Measurements from ENCODE around the gene ADAMTS2.

The ADAMTS2 gene

DNA sequence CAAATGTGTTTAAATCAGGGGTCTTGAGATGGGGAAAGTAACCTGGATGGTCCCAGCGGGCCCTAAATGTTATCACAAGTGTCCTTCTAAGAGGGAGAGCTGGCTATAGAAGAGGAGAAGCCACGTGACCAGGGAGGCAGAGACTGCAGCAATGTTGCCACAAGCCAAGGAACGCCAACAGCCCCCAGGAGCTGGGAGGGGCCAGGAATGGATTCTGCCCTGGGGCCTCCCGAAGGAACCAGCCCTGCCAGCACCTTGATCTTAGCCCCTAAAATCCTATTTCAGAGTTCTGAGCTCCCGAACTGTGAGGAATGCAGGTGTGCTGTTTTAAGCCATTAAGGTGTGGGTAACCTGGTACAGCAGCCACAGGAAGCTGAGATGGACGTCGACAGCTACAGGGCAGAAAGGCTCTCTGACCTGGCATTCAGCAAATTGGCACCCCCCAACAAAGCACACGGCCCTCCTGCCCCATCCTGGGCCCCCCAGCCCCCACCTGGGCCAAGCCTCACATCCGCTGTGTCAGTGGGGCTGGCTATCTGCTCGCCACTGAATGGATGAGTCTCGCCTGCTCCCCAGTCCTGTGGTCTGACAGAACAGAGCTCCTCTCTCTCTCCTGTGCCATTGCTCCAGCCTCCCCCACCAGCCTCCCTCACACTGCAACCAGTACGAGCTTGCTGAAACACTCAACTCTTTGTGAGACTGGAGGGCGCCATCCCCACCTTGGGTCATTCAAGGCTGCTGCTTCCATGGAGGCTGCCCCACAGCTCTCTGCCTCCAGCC is 78.8 kb downstream of the ADAMTS2 start:
- DNase-seq (ENCODE audit: low read depth in 2 of 2), result no peak

DNA sequence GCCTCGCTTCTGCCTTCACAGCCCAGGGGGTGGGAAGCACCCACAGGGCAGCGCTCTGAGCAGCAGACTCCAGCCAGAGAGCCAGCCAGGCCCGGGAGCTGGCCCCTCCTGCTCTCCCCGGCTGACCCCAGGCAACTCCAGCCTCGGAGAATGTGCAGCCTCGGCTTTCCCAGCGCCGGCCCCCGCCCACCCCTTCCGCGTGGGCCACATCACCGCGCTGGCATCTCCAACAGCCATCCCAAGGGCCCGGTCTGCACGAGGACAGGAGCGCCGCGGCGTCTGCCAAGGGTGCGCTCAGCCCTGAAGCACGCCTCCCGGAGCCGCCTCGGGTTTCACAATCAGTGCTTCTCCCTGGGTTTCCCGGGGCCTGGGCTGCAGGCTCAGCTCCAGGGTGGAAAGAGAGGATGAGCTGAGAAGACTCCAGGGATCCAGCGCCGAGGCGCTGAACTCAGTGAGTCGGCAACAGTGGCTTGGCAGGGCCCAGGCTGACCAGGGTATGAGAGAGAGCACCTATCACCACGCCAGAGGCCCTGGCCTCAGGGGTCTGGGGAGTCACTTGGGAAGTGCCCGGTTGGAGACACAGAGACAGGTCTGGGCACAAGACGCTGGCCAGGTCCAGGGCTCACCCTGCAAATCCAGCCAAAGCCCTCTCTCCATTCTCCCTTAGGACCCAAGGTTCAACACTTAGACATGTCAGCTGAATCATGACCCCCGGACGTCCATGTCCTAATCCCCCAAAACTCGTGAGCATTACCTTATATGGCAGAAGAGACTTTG is 79.6 kb downstream of the ADAMTS2 start:
- DNase-seq (ENCODE audit: low read depth in 2 of 2), result no peak

DNA sequence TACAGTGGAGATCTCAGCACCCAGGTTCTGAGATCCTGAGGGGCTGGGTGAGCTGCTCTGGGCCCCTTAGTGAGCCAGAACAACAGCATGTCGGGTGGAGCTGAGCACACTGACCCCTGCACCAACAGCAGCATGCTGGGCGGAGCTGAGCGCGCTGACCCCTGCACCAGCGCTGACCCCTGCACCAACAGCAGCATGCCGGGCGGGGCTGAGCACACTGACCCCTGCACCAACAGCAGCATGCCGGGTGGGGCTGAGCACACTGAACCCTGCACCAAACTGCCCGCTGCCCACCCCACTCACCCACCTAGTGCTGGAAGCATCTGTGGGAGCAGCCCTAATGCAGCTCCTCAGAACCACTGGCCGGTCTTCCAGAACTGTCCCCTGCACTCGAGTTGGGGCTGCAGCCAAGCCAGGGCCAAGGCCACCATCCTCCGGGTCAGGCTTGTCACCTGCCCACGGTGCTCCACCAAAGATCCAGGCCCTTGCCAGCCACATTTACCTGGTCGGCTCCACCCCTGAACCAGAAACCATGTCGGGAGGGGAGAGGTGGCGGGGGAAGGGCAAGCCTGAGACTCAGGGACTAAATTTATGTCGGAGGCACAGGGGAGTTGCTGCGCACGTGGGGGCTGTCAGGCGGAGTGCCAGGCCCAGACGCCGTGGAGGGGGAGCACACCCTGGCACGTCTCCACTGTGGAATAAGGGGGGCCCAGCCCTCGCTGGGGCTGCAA is 80.3 kb downstream of the ADAMTS2 start:
- no peak for DNase-seq (ENCODE audit: low read depth in 2 of 2)

DNA sequence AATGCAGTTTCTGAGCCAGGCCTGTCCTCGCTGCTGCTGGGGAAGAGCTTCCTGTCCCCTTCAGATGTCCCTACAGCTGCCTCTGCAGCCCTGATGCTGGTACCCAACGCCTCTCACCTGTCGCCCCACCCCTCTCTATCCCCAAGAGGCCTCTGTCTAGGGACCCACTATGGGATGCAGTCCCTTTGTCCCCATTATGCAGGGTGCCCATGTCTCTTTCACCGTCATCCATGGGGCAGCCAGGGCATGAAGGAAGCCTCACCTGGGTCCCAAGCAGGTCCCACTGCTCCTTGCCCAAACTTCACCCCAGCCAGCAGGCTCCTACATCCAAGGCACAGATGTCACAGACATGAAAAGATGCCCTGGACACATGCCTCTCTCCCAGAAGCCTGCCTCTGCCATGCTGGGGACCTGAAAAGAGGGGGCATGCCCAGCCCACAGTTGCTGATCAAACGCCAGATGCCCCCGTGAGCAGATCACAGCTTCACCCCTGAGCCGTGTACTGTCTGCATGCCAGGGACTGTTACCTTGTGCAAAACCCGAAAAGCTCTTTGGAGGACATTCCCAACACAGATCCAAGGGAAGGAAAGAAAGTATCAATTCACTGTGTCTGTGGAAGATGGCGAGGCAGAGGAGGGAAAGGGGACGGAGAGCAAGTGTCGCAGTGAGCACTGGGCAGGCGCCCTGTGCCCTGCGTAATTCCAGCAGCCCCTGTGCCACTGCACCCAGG is 81.0 kb downstream of the ADAMTS2 start:
- DNase-seq (ENCODE audit: low read depth in 2 of 2), result no peak

DNA sequence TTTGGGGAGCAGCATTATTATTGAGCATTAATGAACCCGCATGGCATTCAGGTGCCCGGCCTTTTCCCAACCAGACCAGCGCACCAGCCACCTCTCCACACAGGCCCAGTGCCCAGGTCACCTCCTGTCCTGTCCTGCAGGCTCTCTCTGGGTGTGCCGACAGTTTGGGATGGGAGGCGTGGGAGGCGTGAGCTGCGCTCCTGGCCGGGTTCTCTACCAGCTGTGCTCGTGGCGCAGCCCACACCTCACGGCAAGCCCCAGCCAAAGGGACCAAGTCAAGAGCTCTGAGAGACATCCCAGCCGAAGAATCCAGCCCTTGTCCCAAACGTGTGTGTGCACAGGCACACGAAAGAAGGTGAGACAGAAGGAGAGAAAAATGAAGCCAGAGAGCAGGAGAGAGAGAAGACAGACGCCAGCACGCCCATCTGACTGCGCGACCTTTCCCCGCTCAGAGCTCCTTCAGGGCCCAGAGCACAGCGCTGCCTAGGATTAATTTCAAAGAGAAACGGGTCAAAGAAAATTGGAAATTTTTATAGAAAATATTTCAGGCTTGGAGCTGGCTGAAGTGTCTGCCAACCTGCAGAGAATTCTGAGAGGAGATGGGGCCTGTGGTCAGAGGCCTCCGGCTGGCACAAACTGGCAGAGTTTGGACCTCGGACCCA is 81.7 kb downstream of the ADAMTS2 start:
- no peak for DNase-seq (ENCODE audit: low read depth in 2 of 2)

DNA sequence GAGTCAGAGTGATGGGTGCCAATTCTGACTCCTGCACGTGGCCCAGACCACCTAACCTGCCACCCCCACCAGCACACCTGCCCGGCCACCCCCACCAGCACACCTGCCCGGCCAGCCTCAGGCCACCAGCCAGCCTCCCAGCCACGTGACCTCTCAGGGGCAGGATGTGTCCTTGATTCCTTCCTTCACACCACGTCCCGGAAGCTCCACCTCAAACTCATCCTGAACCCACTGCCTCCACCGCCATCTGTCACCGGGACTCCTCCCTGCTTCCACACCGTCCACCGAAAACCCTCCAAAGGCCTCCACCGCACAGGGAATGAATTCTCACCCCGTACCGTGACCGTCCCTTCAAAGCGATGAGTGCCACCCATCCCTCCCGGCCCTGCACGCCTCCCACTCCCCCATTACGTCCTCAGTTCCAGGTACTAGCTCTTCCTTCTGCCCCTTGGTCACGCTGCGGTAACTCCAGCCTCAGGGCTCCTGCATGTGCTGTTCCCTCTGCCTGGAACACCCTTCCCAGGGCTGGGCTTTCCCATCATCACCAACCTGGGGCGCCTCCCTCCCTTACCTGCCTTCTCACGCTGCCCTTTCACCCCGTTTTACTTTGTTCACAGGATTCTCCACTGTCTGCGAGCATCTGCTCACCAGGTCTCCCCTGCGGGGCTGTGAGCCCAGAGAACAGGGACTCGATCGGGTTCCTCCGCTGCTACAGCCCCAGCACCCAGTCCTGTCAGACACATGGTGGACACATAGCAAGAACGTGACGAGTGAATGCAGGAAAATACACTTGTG is 82.9 kb downstream of the ADAMTS2 start:
- no peak for DNase-seq (ENCODE audit: low read depth in 2 of 2)

DNA sequence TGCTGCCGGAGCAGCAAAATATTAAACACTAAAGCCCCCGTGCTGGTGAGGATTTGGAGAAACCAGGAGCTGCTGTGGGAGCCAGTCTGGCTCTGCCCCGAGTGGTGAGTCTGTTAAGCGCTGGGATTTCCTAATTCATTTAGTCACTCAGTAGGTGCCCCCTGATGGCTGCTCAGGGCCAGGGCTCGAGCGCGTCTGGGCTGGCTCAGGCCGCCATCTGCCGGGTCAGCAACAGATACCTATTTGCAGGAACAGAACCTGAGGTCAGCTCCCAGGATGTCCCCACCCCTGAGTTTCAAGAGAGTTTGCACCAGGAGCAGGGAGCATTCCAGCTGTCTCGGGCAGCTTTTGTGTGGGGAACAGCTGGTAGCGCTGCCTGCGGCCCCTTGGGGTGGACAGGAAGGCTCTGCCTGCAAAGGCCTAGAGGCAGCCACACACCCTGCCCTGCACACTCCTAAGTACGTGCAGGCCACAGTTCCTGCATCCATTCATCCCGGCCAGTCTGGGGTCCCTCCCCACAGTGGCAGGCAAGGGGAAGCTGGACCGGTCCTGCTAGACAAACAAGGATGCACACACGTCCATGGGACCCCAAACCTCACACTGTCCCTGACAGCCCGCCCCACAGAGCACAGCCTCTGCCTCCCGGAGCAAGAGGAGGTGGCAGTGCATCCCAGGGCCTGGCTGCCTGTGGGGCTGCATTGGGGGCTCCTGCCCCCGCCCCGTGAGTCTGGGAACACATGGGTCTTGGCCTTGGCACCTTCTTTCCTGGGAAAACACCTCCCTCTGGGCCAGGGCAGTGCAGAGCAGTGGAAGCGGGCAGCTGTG is 83.7 kb downstream of the ADAMTS2 start:
- no peak for DNase-seq (ENCODE audit: low read depth in 2 of 2)

DNA sequence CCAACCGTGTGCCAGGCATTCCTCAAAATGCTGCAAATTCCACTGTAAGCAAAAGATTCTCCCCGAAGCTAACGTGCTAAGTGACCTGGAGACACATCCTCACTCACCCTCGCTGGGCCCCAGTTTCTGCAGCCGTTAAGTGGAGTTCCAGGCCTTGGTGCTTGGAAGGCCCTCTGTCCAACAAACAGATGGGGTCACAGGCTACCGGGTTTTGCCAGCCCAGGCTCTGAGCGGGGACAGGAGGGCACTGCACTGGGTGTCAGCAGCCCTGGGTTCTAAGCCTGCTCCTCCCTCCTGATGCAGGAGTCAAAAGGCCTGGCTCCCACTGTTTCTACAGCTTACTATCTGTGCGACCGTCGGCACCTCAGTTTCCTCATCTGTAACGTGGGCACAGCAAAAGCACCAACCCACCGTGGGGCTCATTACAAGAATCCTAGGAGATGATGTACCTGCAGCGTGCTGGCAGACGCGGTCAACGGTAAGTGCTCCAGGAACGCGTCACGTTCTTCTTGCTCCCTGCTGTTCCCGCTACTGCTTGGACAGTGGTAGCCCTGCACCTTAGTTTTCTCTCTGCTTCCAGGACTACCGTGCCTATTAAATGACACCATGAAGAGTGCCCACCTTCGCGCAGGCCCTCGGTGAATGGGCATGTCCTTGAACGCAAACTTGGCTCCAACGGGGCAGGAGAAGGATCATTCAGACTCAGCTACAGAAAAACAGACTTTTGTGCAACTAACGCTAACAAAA is 84.8 kb downstream of the ADAMTS2 start:
- DNase-seq (ENCODE audit: low read depth in 2 of 2), result no peak

DNA sequence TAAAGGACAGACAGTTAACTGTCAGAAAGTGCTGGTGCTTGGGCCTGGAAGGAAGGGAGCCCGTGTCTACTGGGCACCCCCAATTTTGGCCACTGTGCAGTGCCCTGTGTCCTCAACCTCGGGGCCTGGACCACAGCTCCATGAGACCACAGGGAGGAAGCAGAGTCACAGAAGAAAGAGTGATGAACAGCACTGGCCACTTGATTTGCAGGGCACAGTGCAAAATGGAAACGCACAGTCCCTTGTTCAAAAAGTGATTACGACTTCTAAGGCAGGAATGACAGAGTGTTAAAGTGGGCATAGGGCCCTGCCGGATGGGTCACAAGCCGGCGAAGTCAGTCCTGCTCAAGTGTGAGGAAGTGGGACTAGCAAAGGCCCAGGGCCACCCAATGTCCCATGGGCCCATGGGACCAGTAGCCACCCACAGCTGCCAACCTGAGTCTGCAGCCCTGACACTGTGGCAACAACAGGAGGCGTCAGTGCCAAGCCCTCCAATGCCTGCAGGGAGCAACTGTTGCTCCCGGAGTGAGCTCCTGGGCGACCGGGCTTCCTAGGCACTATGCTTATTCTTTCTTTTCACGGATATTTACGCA is 85.4 kb downstream of the ADAMTS2 start:
- DNase-seq (ENCODE audit: low read depth in 2 of 2), result no peak

DNA sequence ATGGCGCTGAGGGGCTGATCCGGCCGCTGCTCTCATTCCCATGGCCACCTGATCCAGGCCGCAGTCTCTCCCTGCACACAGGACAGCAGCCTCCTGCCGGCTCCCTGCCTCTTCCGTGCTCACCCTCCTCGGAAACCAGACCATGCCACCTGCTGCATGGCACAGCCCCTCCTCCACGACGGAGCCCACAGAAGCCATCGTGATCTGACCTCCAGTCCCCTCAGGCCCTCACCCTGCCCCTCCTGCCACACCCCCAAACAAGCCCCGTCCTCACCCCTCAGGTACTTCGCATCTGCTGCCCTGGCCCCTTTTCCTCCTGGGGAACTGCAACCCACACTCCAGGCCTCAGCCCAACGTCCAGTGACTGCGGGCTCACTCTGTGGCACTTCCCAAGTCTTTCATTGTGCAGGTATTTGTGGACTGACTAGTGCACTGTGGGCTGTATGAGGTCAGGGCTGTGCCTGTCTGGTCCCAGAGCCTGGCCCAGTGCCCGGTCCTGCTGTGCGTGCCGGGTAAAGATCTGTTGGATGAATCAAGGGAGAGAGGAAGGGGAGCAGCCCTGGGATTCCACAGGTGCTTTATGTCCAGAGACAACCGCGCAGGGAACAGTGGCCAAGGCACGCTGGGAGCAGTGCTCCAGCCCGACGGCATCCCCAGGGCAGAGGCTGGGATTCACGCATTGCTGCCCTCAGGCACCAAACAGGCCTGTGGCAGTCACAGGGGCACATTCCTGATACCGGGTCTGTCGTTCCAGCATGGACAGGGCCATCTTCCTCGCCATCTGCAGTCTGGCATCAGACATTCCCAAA is 86.1 kb downstream of the ADAMTS2 start:
- DNase-seq (ENCODE audit: low read depth in 2 of 2), result no peak

DNA sequence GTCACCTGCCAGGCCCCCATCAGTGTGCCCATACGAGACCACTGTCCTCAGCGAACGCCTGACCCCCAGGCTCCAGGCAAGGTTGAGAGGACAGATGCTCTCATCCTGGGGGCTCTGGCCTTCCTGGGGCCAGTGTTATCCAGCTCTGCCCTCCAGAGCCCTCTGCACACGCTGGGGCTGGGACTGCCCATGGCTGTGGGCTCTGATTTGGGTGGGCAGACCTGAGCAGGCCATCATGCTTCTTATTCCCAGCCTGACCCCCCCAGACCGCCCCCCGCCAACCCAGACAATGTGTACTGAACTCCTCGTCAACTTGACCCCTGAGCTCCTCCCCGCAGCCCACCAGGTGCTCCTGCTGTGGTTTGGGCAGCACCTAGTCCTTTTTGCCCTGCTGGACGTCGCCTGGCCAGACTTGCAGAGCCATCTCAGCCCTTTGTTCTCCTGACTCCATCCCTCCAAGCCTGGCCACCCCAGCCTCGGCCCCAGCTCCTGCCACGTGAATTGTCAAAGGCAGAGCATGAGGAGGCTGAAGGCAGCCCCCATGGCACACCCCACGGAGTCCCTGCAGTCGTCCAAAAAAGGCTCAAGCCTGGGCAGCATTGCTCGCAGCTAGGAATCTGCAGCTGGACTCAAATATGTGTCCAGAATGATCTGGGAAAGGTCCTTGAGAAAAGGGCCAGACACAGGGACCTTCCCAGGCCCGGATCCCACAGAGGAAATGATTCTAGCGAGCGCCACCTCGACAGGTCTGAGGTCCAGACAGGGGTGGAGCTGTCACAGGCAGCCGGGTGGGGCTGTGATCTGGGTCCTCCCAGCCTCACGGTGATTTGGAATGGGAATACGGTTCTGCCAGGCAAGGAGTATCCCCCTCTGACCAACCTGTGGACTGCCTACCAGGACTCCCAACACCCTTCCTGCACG is 87.0 kb downstream of the ADAMTS2 start:
- DNase-seq (ENCODE audit: low read depth in 2 of 2), result no peak

DNA sequence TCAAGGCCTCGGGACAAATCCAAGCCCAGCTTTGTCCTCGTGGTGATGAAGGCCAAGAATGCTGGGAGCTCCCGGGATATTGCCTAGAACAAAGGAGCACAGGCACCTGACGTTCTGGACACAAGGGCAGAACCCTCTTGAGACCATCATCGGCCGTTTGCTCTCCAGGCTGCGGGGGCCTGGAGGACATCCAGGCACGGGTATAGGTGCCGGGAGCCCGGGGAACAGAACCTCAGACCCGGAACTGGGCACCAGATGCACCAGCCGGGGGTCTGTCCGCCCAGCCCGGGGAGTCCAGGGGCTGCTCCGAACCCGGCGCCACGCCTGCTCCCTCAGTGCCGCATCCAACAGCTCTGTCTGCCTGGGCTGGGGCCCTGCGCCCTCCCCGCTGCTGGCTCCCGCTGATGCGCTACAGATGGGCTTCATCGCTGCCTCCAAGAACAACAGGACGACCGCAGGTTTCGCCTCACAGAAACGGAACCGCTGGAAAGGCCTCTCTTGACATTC is 88.0 kb downstream of the ADAMTS2 start:
- no peak for DNase-seq (ENCODE audit: low read depth in 2 of 2)

DNA sequence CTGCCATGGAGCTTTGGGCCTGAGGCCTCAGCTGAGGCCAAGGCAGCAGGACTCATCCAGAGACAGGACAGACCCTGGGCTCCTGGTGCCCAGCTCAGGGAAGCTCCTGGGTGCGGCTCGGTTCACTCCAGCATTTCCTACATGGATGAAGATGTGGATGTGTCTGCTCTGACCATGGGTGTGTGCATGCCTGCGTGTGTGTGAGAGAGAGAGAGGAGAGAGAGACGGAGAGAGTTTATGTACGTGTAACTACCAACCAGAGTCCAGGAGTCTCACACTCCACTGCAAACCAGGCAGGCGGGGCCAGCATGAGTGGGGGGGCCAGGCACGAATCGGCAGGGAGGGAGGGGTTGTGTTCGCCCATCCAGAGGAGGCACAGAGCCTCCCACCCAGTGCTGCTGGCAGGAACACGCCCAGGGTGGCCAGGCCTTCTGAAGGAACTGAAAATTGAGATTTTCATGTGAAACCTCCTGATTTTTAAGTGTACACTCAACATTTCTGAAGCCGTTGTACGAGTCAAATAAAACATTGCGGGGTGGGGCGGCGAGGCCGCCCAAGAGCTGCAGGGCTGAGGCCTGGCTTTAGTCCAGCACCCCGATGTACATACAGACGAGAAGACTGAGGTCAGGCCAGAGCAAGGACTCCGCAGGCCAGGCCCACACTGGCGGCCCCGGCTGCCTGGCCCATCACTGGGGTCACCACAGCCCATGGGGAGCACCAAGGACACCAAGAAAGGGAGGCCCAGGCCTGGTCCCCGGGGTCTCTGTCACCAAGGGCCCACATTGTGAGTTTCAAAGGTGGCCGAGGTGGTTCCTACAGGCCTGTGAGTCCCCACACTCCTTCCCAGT is 88.7 kb downstream of the ADAMTS2 start:
- no peak for DNase-seq (ENCODE audit: low read depth in 2 of 2)

DNA sequence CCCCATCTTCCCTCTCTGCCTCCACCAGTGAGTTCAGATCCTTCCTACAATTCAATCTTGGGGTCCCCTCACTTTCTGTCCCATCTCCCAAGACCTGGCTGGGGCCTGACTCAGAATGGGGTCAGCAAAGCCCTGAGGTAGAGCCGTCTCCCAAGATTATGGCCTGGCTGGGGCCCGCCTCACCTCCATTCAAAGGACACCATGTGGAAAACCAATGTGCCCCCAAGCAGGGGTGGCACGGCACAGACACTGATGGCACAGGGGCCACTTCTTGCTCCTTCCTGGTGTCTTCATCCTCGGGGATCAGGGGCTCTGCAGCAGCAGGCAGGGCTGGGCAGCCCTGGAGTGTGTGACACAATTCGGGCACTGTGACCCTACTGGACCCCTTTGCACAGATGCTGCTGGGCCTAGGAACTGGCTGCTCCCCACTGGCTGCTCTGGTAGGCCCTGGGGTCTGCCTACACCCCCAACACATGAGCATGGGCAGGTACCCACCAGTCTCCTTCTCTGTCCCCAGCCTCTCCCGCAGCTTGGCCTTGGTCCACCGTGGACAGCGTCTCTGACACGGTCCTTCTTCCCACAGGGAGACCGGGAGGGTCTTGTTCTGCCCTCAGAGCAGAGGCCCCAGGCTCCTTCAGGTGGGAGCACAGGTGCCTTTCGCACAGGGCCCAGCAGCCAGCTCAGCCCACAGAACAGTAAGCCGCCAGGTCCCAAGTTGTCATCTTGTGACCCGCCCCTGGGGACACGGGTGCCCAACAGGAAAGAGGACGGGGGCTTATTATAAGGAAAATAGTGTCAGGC is 89.5 kb downstream of the ADAMTS2 start:
- DNase-seq (ENCODE audit: low read depth in 2 of 2), result no peak
